SK-N-SH treated with all-trans-retinoic acid at 6 μM for 48 hours (cell line): ENCODE data around the gene EPDR1.
A peak's percentile ranks its signal among the peaks of the same experiment; 100 is the strongest.

Experiments
- ATAC-seq: fragments of 200-7000 bp; cut with Tn5 transposase; 3 replicates; pipeline ENCODE4 v1.9.1; 2020; ENCODE audit warnings: mild to moderate bottlenecking, moderate library complexity
- ARNTL ChIP-seq: fragments of 450-650 bp; formaldehyde crosslinking; IDR thresholded peaks from 2 replicates; pipeline ENCODE4 v1.5.0; 2020; ENCODE audit warnings: low read depth, mild to moderate bottlenecking, moderate library complexity, borderline replicate concordance
- BACH2 ChIP-seq: fragments of 250-450 bp; sonication (Bioruptor Pico); IDR thresholded peaks from 2 replicates; pipeline ENCODE4 v1.9.0; 2021; ENCODE audit warnings: mild to moderate bottlenecking, borderline replicate concordance
- CSDC2 ChIP-seq: fragments of 250-450 bp; sonication (Bioruptor Pico); IDR thresholded peaks from 2 replicates; pipeline ENCODE4 v1.5.0; 2020; ENCODE audit warnings: mild to moderate bottlenecking, moderate library complexity
- ESRRG ChIP-seq: fragments of 250-450 bp; sonication (Bioruptor Pico); IDR thresholded peaks from 2 replicates; pipeline ENCODE4 v1.6.1; 2021; ENCODE audit warnings: mild to moderate bottlenecking
- GLIS3 ChIP-seq: fragments of 250-450 bp; sonication (Bioruptor Pico); IDR thresholded peaks from 2 replicates; pipeline ENCODE4 v1.5.0; 2020; ENCODE audit warnings: mild to moderate bottlenecking, moderate library complexity
- ISL1 ChIP-seq: fragments of 250-450 bp; sonication (Bioruptor Pico); IDR thresholded peaks from 2 replicates; pipeline ENCODE4 v2.1.2; 2022; ENCODE audit warnings: mild to moderate bottlenecking, moderate library complexity
- OSR1 ChIP-seq: fragments of 250-450 bp; sonication (Bioruptor Pico); IDR thresholded peaks from 2 replicates; pipeline ENCODE4 v1.8.0; 2022; ENCODE audit warnings: moderate library complexity, mild to moderate bottlenecking, inconsistent platforms
- PPARA ChIP-seq: fragments of 250-450 bp; sonication (Bioruptor Pico); IDR thresholded peaks from 2 replicates; pipeline ENCODE4 v1.5.0; 2020; ENCODE audit warnings: mild to moderate bottlenecking, borderline replicate concordance
- RARB ChIP-seq: fragments of 250-450 bp; sonication (Bioruptor Pico); IDR thresholded peaks from 2 replicates; pipeline ENCODE4 v1.8.0; 2021; ENCODE audit warnings: mild to moderate bottlenecking, moderate library complexity
- SNAI2 ChIP-seq: fragments of 250-450 bp; sonication (Bioruptor Pico); IDR thresholded peaks from 2 replicates; pipeline ENCODE4 v1.5.0; 2020; ENCODE audit warnings: mild to moderate bottlenecking, moderate library complexity
- TCF4 ChIP-seq: fragments of 250-450 bp; sonication (Bioruptor Pico); IDR thresholded peaks from 2 replicates; pipeline ENCODE4 v1.8.0; 2021; ENCODE audit warnings: mild to moderate bottlenecking, moderate library complexity, borderline replicate concordance
- TOX ChIP-seq: fragments of 250-450 bp; sonication (Bioruptor Pico); IDR thresholded peaks from 2 replicates; pipeline ENCODE4 v1.8.0; 2021; ENCODE audit warnings: mild to moderate bottlenecking, moderate library complexity, borderline replicate concordance
- ZFP3 ChIP-seq: fragments of 250-450 bp; sonication (Bioruptor Pico); IDR thresholded peaks from 2 replicates; pipeline ENCODE4 v1.5.0; 2020; ENCODE audit warnings: mild to moderate bottlenecking, moderate library complexity
- ZFP30 ChIP-seq: fragments of 450-650 bp; formaldehyde crosslinking; IDR thresholded peaks from 2 replicates; pipeline ENCODE4 v1.5.0; 2022; ENCODE audit warnings: mild to moderate bottlenecking, moderate library complexity
- ZNF565 ChIP-seq: fragments of 450-650 bp; formaldehyde crosslinking; conservative IDR thresholded peaks from 2 replicates; pipeline ENCODE4 v1.5.0; 2020; ENCODE audit warnings: low read depth, mild to moderate bottlenecking, moderate library complexity
- ZNF70 ChIP-seq: fragments of 450-650 bp; formaldehyde crosslinking; IDR thresholded peaks from 2 replicates; pipeline ENCODE4 v1.5.0; 2020; ENCODE audit warnings: mild to moderate bottlenecking, moderate library complexity
- ZNF8 ChIP-seq: fragments of 450-650 bp; formaldehyde crosslinking; IDR thresholded peaks from 2 replicates; pipeline ENCODE4 v1.5.0; 2020; ENCODE audit warnings: mild to moderate bottlenecking, moderate library complexity
- TF ChIP-seq, protein P1 (sequence below): fragments of 250-450 bp; sonication (Bioruptor Pico); IDR thresholded peaks from 2 replicates; pipeline ENCODE4 v1.8.0; 2021; ENCODE audit warnings: low read depth, mild to moderate bottlenecking, moderate library complexity, borderline replicate concordance
- TF ChIP-seq, protein P2 (sequence below): fragments of 250-450 bp; sonication (Bioruptor Pico); IDR thresholded peaks from 2 replicates; pipeline ENCODE4 v1.5.1; 2020; ENCODE audit warnings: low read depth, mild to moderate bottlenecking, moderate library complexity
- TF ChIP-seq, protein P3 (sequence below): fragments of 250-450 bp; sonication (Bioruptor Pico); IDR thresholded peaks from 2 replicates; pipeline ENCODE4 v1.8.0; 2020; ENCODE audit warnings: mild to moderate bottlenecking, moderate library complexity, borderline replicate concordance
- TF ChIP-seq, protein P4 (sequence below): fragments of 250-450 bp; sonication (Bioruptor Pico); IDR thresholded peaks from 2 replicates; pipeline ENCODE4 v1.5.1; 2021; ENCODE audit warnings: mild to moderate bottlenecking, moderate library complexity
- TF ChIP-seq, protein P5 (sequence below): fragments of 250-450 bp; sonication (Bioruptor Pico); IDR thresholded peaks from 2 replicates; pipeline ENCODE4 v1.5.0; 2020; ENCODE audit warnings: mild to moderate bottlenecking, moderate library complexity

Gene EPDR1

DNA sequence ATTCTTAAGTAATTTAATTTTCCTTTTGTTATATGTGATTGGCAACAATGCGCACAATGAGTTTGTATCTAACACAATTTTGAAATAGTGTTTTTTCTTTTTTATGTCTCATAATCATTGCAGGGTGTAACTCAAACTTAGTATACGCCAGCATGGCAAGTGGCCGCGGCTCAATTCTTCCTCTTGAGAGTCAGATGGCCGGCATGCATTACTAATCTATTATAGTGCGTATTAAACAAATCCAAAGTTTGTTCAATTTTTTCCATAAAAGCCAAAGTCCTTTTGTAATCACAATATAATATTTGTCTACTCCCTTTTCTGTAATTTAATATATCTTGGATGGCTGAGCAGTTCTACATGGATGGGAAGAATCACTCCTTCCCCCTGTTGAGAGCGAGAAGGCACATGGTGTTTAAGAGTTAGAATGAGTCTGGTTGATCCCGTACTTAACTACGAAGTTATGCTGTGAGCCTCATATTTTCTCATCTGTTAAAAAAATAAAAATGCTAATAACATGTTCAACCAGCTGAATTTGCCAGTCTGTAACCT lies 12.7 kb downstream of the EPDR1 start:
- no peak for ATAC-seq
- TF ChIP-seq, protein P1, sequence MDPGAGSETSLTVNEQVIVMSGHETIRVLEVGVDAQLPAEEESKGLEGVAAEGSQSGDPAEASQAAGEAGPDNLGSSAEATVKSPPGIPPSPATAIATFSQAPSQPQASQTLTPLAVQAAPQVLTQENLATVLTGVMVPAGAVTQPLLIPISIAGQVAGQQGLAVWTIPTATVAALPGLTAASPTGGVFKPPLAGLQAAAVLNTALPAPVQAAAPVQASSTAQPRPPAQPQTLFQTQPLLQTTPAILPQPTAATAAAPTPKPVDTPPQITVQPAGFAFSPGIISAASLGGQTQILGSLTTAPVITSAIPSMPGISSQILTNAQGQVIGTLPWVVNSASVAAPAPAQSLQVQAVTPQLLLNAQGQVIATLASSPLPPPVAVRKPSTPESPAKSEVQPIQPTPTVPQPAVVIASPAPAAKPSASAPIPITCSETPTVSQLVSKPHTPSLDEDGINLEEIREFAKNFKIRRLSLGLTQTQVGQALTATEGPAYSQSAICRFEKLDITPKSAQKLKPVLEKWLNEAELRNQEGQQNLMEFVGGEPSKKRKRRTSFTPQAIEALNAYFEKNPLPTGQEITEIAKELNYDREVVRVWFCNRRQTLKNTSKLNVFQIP (CRISPR knock-in tag), result no peak
- TF ChIP-seq RARB (CRISPR knock-in tag) (no peak), BACH2 (CRISPR knock-in tag) (no peak), ZFP30 (CRISPR knock-in tag) (no peak), PPARA (CRISPR knock-in tag) (no peak), OSR1 (CRISPR knock-in tag) (no peak), CSDC2 (CRISPR knock-in tag) (no peak)
- TF ChIP-seq, protein P2, sequence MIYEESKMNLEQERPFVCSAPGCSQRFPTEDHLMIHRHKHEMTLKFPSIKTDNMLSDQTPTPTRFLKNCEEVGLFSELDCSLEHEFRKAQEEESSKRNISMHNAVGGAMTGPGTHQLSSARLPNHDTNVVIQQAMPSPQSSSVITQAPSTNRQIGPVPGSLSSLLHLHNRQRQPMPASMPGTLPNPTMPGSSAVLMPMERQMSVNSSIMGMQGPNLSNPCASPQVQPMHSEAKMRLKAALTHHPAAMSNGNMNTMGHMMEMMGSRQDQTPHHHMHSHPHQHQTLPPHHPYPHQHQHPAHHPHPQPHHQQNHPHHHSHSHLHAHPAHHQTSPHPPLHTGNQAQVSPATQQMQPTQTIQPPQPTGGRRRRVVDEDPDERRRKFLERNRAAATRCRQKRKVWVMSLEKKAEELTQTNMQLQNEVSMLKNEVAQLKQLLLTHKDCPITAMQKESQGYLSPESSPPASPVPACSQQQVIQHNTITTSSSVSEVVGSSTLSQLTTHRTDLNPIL (CRISPR knock-in tag), result no peak
- TF ChIP-seq, protein P3, sequence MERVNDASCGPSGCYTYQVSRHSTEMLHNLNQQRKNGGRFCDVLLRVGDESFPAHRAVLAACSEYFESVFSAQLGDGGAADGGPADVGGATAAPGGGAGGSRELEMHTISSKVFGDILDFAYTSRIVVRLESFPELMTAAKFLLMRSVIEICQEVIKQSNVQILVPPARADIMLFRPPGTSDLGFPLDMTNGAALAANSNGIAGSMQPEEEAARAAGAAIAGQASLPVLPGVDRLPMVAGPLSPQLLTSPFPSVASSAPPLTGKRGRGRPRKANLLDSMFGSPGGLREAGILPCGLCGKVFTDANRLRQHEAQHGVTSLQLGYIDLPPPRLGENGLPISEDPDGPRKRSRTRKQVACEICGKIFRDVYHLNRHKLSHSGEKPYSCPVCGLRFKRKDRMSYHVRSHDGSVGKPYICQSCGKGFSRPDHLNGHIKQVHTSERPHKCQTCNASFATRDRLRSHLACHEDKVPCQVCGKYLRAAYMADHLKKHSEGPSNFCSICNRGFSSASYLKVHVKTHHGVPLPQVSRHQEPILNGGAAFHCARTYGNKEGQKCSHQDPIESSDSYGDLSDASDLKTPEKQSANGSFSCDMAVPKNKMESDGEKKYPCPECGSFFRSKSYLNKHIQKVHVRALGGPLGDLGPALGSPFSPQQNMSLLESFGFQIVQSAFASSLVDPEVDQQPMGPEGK (CRISPR knock-in tag), result no peak

DNA sequence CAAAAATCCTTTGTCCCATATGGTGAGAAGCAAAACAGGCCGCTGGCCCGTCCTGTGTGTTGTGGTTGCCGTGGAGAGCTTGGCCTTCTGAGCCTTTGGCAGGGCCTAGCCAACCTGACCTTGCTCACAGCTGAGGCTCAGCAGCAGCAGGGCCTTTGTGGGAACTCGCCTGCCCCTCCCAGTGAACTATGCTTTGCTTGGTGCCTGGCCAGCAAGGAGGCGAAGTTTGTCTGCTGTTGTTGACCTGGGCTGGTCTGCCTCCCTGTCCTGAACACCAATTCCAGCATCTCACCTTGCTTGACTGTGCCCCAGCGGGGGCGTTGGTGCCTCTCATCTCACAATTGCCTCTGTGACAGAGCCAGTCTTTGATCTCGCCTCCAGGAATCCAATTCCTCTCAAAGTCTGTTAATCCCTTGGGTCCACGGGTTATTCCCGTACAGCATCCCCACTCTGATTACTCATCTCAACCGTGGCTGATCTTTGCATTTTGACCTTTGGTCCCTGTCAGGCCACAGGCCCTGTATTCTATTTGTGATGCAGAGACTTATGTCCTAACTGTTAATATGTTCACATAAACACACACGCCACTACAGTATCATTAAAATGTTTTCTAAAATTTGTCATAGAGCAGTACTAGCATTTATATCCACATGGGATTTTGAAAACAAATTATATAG lies 22.6 kb downstream of the EPDR1 start:
- no peak for TF ChIP-seq OSR1 (CRISPR knock-in tag)
- no peak for TF ChIP-seq ESRRG (CRISPR knock-in tag)
- no peak for TF ChIP-seq ISL1 (CRISPR knock-in tag)
- no peak for TF ChIP-seq SNAI2
- TF ChIP-seq GLIS3 (CRISPR knock-in tag), result no peak
- TF ChIP-seq, protein P3 (CRISPR knock-in tag), result no peak
- TF ChIP-seq, protein P4, sequence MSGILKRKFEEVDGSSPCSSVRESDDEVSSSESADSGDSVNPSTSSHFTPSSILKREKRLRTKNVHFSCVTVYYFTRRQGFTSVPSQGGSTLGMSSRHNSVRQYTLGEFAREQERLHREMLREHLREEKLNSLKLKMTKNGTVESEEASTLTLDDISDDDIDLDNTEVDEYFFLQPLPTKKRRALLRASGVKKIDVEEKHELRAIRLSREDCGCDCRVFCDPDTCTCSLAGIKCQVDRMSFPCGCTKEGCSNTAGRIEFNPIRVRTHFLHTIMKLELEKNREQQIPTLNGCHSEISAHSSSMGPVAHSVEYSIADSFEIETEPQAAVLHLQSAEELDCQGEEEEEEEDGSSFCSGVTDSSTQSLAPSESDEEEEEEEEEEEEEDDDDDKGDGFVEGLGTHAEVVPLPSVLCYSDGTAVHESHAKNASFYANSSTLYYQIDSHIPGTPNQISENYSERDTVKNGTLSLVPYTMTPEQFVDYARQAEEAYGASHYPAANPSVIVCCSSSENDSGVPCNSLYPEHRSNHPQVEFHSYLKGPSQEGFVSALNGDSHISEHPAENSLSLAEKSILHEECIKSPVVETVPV (CRISPR knock-in tag), result no peak
- TF ChIP-seq ARNTL (CRISPR knock-in tag), result no peak
- no peak for TF ChIP-seq ZNF8 (CRISPR knock-in tag)
- no peak for TF ChIP-seq BACH2 (CRISPR knock-in tag)
- TF ChIP-seq, protein P2 (CRISPR knock-in tag), result no peak
- TF ChIP-seq, protein P5, sequence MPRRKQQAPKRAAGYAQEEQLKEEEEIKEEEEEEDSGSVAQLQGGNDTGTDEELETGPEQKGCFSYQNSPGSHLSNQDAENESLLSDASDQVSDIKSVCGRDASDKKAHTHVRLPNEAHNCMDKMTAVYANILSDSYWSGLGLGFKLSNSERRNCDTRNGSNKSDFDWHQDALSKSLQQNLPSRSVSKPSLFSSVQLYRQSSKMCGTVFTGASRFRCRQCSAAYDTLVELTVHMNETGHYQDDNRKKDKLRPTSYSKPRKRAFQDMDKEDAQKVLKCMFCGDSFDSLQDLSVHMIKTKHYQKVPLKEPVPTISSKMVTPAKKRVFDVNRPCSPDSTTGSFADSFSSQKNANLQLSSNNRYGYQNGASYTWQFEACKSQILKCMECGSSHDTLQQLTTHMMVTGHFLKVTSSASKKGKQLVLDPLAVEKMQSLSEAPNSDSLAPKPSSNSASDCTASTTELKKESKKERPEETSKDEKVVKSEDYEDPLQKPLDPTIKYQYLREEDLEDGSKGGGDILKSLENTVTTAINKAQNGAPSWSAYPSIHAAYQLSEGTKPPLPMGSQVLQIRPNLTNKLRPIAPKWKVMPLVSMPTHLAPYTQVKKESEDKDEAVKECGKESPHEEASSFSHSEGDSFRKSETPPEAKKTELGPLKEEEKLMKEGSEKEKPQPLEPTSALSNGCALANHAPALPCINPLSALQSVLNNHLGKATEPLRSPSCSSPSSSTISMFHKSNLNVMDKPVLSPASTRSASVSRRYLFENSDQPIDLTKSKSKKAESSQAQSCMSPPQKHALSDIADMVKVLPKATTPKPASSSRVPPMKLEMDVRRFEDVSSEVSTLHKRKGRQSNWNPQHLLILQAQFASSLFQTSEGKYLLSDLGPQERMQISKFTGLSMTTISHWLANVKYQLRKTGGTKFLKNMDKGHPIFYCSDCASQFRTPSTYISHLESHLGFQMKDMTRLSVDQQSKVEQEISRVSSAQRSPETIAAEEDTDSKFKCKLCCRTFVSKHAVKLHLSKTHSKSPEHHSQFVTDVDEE (CRISPR knock-in tag), result no peak
- no peak for TF ChIP-seq TCF4 (CRISPR knock-in tag)
- TF ChIP-seq ZFP3, result no peak
- TF ChIP-seq ZNF565, result no peak
- TF ChIP-seq CSDC2 (CRISPR knock-in tag), result no peak
- no peak for TF ChIP-seq ZNF70 (CRISPR knock-in tag)
- TF ChIP-seq PPARA (CRISPR knock-in tag), result no peak
- no peak for TF ChIP-seq TOX (CRISPR knock-in tag)
- peak; percentile 51 for ATAC-seq
